K562 (cell line): ENCODE data around the gene FNDC1. TPM values are rescaled to one million over a fixed set of nuclear protein-coding genes. Genes with fewer than 3 reads are reported as not detected.

Source experiments
- ATAC-seq: fragments of 200-7000 bp; cut with Tn5 transposase; 3 replicates; pipeline ENCODE4 v1.9.1; 2020; ENCODE audit warnings: moderate library complexity
- BruUV-seq: library from RNA; stranded (reverse); fragments of 400-500 nt; replicated peaks from 2 replicates; lab custom pipeline; 2021; lab: Mats Ljungman, UMichigan
- CTCF ChIA-PET: fragments of 300-600 bp; formaldehyde crosslinking; extraction: SDS; loops from one replicate; lab custom pipeline; 2021; ENCODE audit warnings: low intra/inter-chr PET ratio; lab: Yijun Ruan, JAX
- POLR2A ChIA-PET: fragments of 300-600, 350-650 bp; sonication (Branson Sonifier 250); formaldehyde crosslinking; extraction: SDS; loops from one replicate; lab custom pipeline; 2021; ENCODE audit warnings: antibody characterized with exemption, inconsistent platforms; lab: Yijun Ruan, JAX
- DNase-seq, 4 experiments: peaks; one replicate each; pipeline versions ENCODE4 v3.0.0 to v3.0.0-alpha.2; 2011 to 2018; ENCODE audit warnings: low spot score in 3 of 4, mixed read lengths in 3 of 4; ENCODE audit errors: extremely low read depth in 1 of 4
- FAIRE-seq: peaks from 2 replicates; lab custom pipeline; 2011; peaks lifted over from hg19 to GRCh38; lab: Jason Lieb, UNC
- H2AFZ ChIP-seq: 2 replicates; pipeline ENCODE4 v1.6.0; 2011; ENCODE audit warnings: low read depth, low read length, control low read depth, inconsistent platforms
- H3K27ac ChIP-seq: fragments of 200-600 bp; 3 replicates; pipeline ENCODE4 v1.8.0; 2011; ENCODE audit warnings: low read depth, mild to moderate bottlenecking, control low read depth, inconsistent platforms, low read length, moderate library complexity, mixed read lengths; ENCODE audit errors: extremely low read depth
- H3K27me3 ChIP-seq, 2 experiments: fragments of 300-600 bp in 1 of 2; 2 replicates in 1 of 2; 3 replicates in 1 of 2; pipeline versions ENCODE4 v1.6.0 to v1.8.0; 2011; ENCODE audit warnings: inconsistent platforms in 2 of 2, low read length in 2 of 2, mild to moderate bottlenecking in 1 of 2, mixed read lengths in 1 of 2, moderate library complexity in 1 of 2; ENCODE audit not compliant: control insufficient read depth in 2 of 2, insufficient read depth in 2 of 2
- H3K36me3 ChIP-seq: fragments of 300-600 bp; 3 replicates; pipeline ENCODE4 v1.8.0; 2011; ENCODE audit warnings: mild to moderate bottlenecking, low read length, inconsistent platforms; ENCODE audit not compliant: control insufficient read depth, insufficient read depth
- H3K4me1 ChIP-seq, 2 experiments: fragments of 200-600 bp in 1 of 2; replicated peaks in 1 of 2; 2 replicates in 1 of 2; 3 replicates in 1 of 2; pipeline versions ENCODE4 v1.5.1 to v1.8.0; 2011; ENCODE audit warnings: inconsistent platforms in 2 of 2, low read length in 2 of 2, mild to moderate bottlenecking in 1 of 2, mixed read lengths in 1 of 2, moderate library complexity in 1 of 2; ENCODE audit not compliant: control insufficient read depth in 2 of 2, insufficient read depth in 2 of 2
- H3K4me2 ChIP-seq: 2 replicates; pipeline ENCODE4 v1.6.1; 2011; ENCODE audit warnings: low read length, control low read depth, inconsistent platforms, mixed read lengths; ENCODE audit not compliant: insufficient read depth
- H3K4me3 ChIP-seq: fragments of 200-600 bp; sonication (generic), shearing (Covaris generic); 2 replicates; pipeline ENCODE4 v1.5.1; 2016; ENCODE audit warnings: control low read depth, inconsistent platforms
- H3K79me2 ChIP-seq: fragments of 200-600 bp; 3 replicates; pipeline ENCODE4 v1.8.0; 2011; ENCODE audit warnings: low read length, inconsistent platforms; ENCODE audit not compliant: control insufficient read depth, insufficient read depth
- H3K9ac ChIP-seq, 2 experiments: 2 replicates each; pipeline versions ENCODE4 v1.6.0 to v1.6.1; 2011; ENCODE audit warnings: low read depth in 2 of 2, low read length in 2 of 2, control low read depth in 1 of 2, inconsistent platforms in 1 of 2, mild to moderate bottlenecking in 1 of 2, mixed read lengths in 1 of 2; ENCODE audit not compliant: insufficient read depth in 1 of 2
- H3K9me1 ChIP-seq: one replicate; pipeline ENCODE4 v1.6.0; 2011; ENCODE audit warnings: inconsistent platforms, mild to moderate bottlenecking, low read length, moderate library complexity; ENCODE audit not compliant: control insufficient read depth, insufficient read depth
- H3K9me3 ChIP-seq: replicated peaks from 2 replicates; pipeline ENCODE4 v1.5.1; 2011; ENCODE audit warnings: low read depth, low read length, inconsistent platforms; ENCODE audit not compliant: control insufficient read depth, insufficient read depth
- H4K20me1 ChIP-seq: replicated peaks from 2 replicates; pipeline ENCODE4 v1.6.1; 2011; ENCODE audit warnings: low read length, inconsistent platforms, mixed read lengths; ENCODE audit not compliant: control insufficient read depth, insufficient read depth
- HINFP ChIP-seq: fragments of 450-650 bp; conservative IDR thresholded peaks from 2 replicates; pipeline ENCODE4 v1.6.1; 2016; ENCODE audit warnings: missing genetic modification characterization, low read depth, mild to moderate bottlenecking, control low read depth, missing compliant biosample characterization
- JUNB ChIP-seq: fragments of 450-650 bp; formaldehyde crosslinking; conservative IDR thresholded peaks from 2 replicates; pipeline ENCODE4 v1.4.0; 2020; ENCODE audit warnings: mild to moderate bottlenecking
- PTTG1 ChIP-seq: fragments of 450-650 bp; IDR thresholded peaks from 2 replicates; pipeline ENCODE4 v1.6.1; 2016; ENCODE audit warnings: low read depth, mild to moderate bottlenecking, missing genetic modification characterization, missing compliant biosample characterization
- SAFB ChIP-seq: fragments of 200-400 bp; formaldehyde crosslinking; IDR thresholded peaks from 2 replicates; pipeline ENCODE4 v1.6.1; 2017; ENCODE audit warnings: low read depth, low read length, borderline replicate concordance
- TOE1 ChIP-seq, 2 experiments: fragments of 450-650 bp in 1 of 2; sonication (generic) in 1 of 2; formaldehyde crosslinking in 1 of 2; IDR thresholded peaks; 2 replicates each; pipeline versions ENCODE4 v1.7.1 to v1.8.0; 2016 to 2022; ENCODE audit warnings: borderline replicate concordance in 2 of 2, mild to moderate bottlenecking in 2 of 2, antibody characterized with exemption in 1 of 2, inconsistent platforms in 1 of 2, low read depth in 1 of 2, missing genetic modification reagents in 1 of 2, moderate library complexity in 1 of 2
- ZNF197 ChIP-seq: fragments of 200-800 bp; sonication (Bioruptor generic); IDR thresholded peaks from 2 replicates; pipeline ENCODE4 v1.6.1; 2016; ENCODE audit warnings: low read depth, missing genetic modification characterization, missing compliant biosample characterization
- ZNF696 ChIP-seq: fragments of 250-450 bp; sonication (Bioruptor Pico); conservative IDR thresholded peaks from 2 replicates; pipeline ENCODE4 v1.4.0; 2020; ENCODE audit warnings: mild to moderate bottlenecking, moderate library complexity
- whole genome bisulfite sequencing: fragments of 100-300 bp; shearing (Covaris generic); methylation state at CpG from one replicate; pipeline ENCODE4 v1.1.6; 2016; ENCODE audit warnings: low coverage, mixed read lengths; ENCODE audit not compliant: insufficient coverage; ENCODE audit errors: missing lambda C conversion rate; 5-methylcytosine and 5-hydroxymethylcytosine counted together
- in situ Hi-C: fragments of 300-500 bp; cut with MboI; formaldehyde crosslinking; loops from 4 replicates; pipeline ENCODE4 v1.15.0; 2018; ENCODE audit warnings: inconsistent platforms, mixed read lengths
- intact Hi-C: fragments of 100-400 bp; cut with micrococcal nuclease; formaldehyde crosslinking; loops from 2 replicates; pipeline ENCODE4 v1.14.2; 2022
- polyA plus RNA-seq, 8 experiments: library from polyadenylated mRNA; depleted of rRNA in 4 of 8; stranded (reverse) in 5 of 8; unstranded in 3 of 8; fragments of >200 nt; fragmentation: Nextera tagmentation in 2 of 8; fragmentation: Illumina TruSeq in 1 of 8; extraction: Ambion mirVana in 2 of 8; extraction: Trizol in 1 of 8; gene quantifications; 2 replicates each; pipeline versions ENCODE4 v1.2.1 to v1.2.3, GENCODE V29; 2011 to 2014; ENCODE audit warnings: inconsistent platforms in 1 of 8, missing spikeins in 1 of 8
- total RNA-seq, 7 experiments: library from RNA; depleted of rRNA in 6 of 7; stranded (reverse); fragments of >200 nt in 6 of 7; fragmentation: Illumina TruSeq in 2 of 7; extraction: Trizol in 2 of 7; gene quantifications; 2 replicates each; pipeline versions ENCODE4 v1.2.1 to v1.2.3, GENCODE V29; 2011 to 2021; ENCODE audit warnings: low replicate concordance in 1 of 7

The FNDC1 gene
- total and polyA plus RNA-seq, 9 of the 15 experiments (the other 6 are each of a cell fraction or from before 2014, with no cell fraction given), result not detected

DNA sequence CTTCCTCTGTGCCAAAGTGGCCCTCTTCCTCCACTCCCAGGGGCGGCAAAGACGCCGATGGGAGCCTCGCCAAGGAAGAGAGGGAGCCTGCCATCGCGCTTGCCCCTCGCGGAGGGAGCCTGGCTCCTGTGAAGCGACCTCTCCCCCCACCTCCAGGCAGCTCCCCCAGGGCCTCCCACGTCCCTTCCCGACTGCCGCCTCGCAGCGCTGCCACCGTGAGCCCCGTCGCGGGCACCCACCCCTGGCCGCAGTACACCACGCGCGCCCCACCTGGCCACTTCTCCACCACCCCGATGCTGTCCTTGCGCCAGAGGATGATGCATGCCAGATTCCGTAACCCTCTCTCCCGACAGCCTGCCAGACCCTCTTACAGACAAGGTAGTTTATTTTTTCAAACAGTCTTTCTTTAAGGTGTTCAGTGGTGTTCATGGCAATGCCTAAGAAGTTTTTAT is 64.9 kb downstream of the FNDC1 start:
- Histone ChIP-seq H3K4me3 (no peak overlapping the region), H3K4me2 (no peak overlapping the region), H3K4me1 (peaks cover 0 to 19% of the 10 kb centered on the region in 2 experiments; a peak in 1 of 5 replicates), H3K36me3 (no peaks in the 10 kb centered on the region), H3K27ac (no peak overlapping the region), H3K9me3 (no peaks in the 10 kb centered on the region), H3K9ac (no peak overlapping the region), H3K79me2 (no peaks in the 10 kb centered on the region), H4K20me1 (no peaks in the 10 kb centered on the region; the same call in 1 of the 2 replicates), H3K27me3 (peaks cover 44 to 45% of the 10 kb centered on the region in 2 experiments), H2AFZ (no peak overlapping the region), H3K9me1 (no peaks in the 10 kb centered on the region)
- WGBS, result 5% methylated on average over 21 of the region's 26 CpGs
- no peak for FAIRE-seq
- no peak for ATAC-seq
- no TSS peak for BruUV-seq
- in situ Hi-C loops, result no loop called here
- POLR2A ChIA-PET, result no interaction called here
- CTCF ChIA-PET, result interaction anchor here (0.6 kb wide), 1 partner anchor 823 kb away, joined by 3 read pairs; no protein-coding TSS in a partner anchor
- TF ChIP-seq PTTG1 (tag) (no peak), JUNB (CRISPR knock-in tag) (no peak), ZNF197 (CRISPR knock-in tag) (no peak), TOE1 (IDR thresholded peaks at IDR 0.05; ENCODE audit: borderline replicate concordance) (no peak), TOE1 (CRISPR knock-in tag; IDR thresholded peaks at IDR 0.05; ENCODE audit: borderline replicate concordance, low read depth) (no peak), ZNF696 (CRISPR knock-in tag) (no peak), SAFB (no peak), HINFP (tag) (no peak)
- DNase-seq, result no peak
- intact Hi-C loops, result no loop called here
